PC-3 (cell line): Measurements from ENCODE around the gene ZBTB7C.

Experiments
- CTCF ChIP-seq: fragments of 300-600 bp; sonication (generic); conservative IDR thresholded peaks from 2 replicates; pipeline ENCODE4 v1.5.1; 2017; ENCODE audit warnings: antibody characterized with exemption, low read depth, mild to moderate bottlenecking, low read length
- EZH2 ChIP-seq: fragments of 300-600 bp; sonication (generic); IDR thresholded peaks from one replicate; pipeline ENCODE4 v1.6.1; 2017; ENCODE audit warnings: antibody characterized with exemption, mild to moderate bottlenecking, low read length; ENCODE audit not compliant: unreplicated experiment
- EZH2phosphoT487 ChIP-seq: fragments of 300-600 bp; sonication (generic); IDR thresholded peaks from 2 replicates; pipeline ENCODE4 v1.6.1; 2018; ENCODE audit warnings: mild to moderate bottlenecking, antibody characterized with exemption, low read length, borderline replicate concordance

- TF ChIP-seq CTCF (no peak), EZH2 (no peak), EZH2phosphoT487 (no peak)
Observed at GRCh38 chr18:48119204-48119603, 290.0 kb downstream of the ZBTB7C start.
